CD4-positive, alpha-beta T cell (primary cell): ENCODE results near the gene DGUOK. TPM values are rescaled to one million over a fixed set of nuclear protein-coding genes. Genes with fewer than 3 reads are reported as not detected.

Experiments used
- ATAC-seq: fragments of 200-7000 bp; cut with Tn5 transposase; one replicate; pipeline ENCODE4 v1.10.0; 2022; ENCODE audit warnings: mild to moderate bottlenecking; ENCODE audit not compliant: poor library complexity
- CTCF ChIA-PET: fragments of 350-600 bp; sonication (Branson Sonifier 250); formaldehyde crosslinking; loops from one replicate; lab custom pipeline; 2021; ENCODE audit warnings: antibody characterized with exemption, inconsistent platforms; lab: Charles Lee
- POLR2A ChIA-PET: fragments of 350-600 bp; sonication (Branson Sonifier 250); formaldehyde crosslinking; loops from one replicate; lab custom pipeline; 2021; ENCODE audit warnings: antibody characterized with exemption, inconsistent platforms; lab: Charles Lee
- DNase-seq, 14 experiments: peaks; one replicate each; pipeline ENCODE4 v3.0.0-alpha.2; 2013 to 2020; ENCODE audit warnings: mixed read lengths in 2 of 14
- H3K27ac ChIP-seq, 2 donors: one replicate each; pipeline versions ENCODE4 v1.5.1 to v1.7.0; 2013; ENCODE audit warnings: low read length in 2 of 2, low read depth in 1 of 2, mild to moderate bottlenecking in 1 of 2
- H3K27me3 ChIP-seq, 2 experiments: 1 replicate in 1 of 2; 2 replicates in 1 of 2; pipeline versions ENCODE4 v1.6.1 to v1.7.0; 2013; ENCODE audit warnings: low read length in 2 of 2, control low read depth in 1 of 2, mild to moderate bottlenecking in 1 of 2, moderate library complexity in 1 of 2; ENCODE audit not compliant: insufficient read depth in 2 of 2, control insufficient read depth in 1 of 2
- H3K36me3 ChIP-seq: one replicate; pipeline ENCODE4 v1.6.1; 2013; ENCODE audit warnings: low read length, control low read depth; ENCODE audit not compliant: insufficient read depth
- H3K4me1 ChIP-seq: one replicate; pipeline ENCODE4 v1.6.1; 2013; ENCODE audit warnings: low read length, control low read depth; ENCODE audit not compliant: insufficient read depth
- H3K4me3 ChIP-seq: one replicate; pipeline ENCODE4 v1.5.1; 2013; ENCODE audit warnings: mild to moderate bottlenecking, low read length, moderate library complexity
- H3K9me3 ChIP-seq, 2 experiments: 1 replicate in 1 of 2; 2 replicates in 1 of 2; pipeline versions ENCODE4 v1.6.1 to v1.7.0; 2013; ENCODE audit warnings: low read length in 2 of 2, mild to moderate bottlenecking in 2 of 2, control low read depth in 1 of 2, moderate library complexity in 1 of 2; ENCODE audit not compliant: control insufficient read depth in 1 of 2, insufficient read depth in 1 of 2
- H3K27ac Mint-ChIP-seq: one replicate; pipeline ENCODE4 v1.8.0; 2020; ENCODE audit warnings: mixed read lengths
- H3K27me3 Mint-ChIP-seq: one replicate; pipeline ENCODE4 v1.8.0; 2021; ENCODE audit warnings: mixed read lengths
- H3K36me3 Mint-ChIP-seq: one replicate; pipeline ENCODE4 v1.8.0; 2021; ENCODE audit warnings: low read depth, mixed read lengths
- H3K4me1 Mint-ChIP-seq: one replicate; pipeline ENCODE4 v1.8.0; 2021; ENCODE audit warnings: low read depth, mixed read lengths
- H3K4me3 Mint-ChIP-seq: one replicate; pipeline ENCODE4 v1.8.0; 2020; ENCODE audit warnings: mild to moderate bottlenecking, mixed read lengths
- H3K9me3 Mint-ChIP-seq: one replicate; pipeline ENCODE4 v1.8.0; 2020; ENCODE audit warnings: mixed read lengths
- intact Hi-C, 2 experiments: fragments of 100-400 bp; cut with DNase I in 1 of 2; cut with micrococcal nuclease in 1 of 2; formaldehyde crosslinking; loops; one replicate each; pipeline versions ENCODE4 v1.15.1 to v1.9.0; 2023 to 2025; cut with DNase I, micrococcal nuclease
- total RNA-seq, 174 experiments: library from RNA in 2 of 174; stranded (reverse) in 2 of 174; gene quantifications; one replicate each; pipeline ENCODE4 v1.2.3 and lab custom pipeline; 2021 to 2026
- TF ChIP-seq, protein P1 (sequence below): fragments of 200-600 bp; IDR thresholded peaks from one replicate; pipeline ENCODE4 v1.8.0; 2022; ENCODE audit warnings: antibody characterized with exemption, mild to moderate bottlenecking

The DGUOK gene
- total RNA-seq, 2 experiments from 2014 or later: 30.5 to 32.0 TPM

DNA sequence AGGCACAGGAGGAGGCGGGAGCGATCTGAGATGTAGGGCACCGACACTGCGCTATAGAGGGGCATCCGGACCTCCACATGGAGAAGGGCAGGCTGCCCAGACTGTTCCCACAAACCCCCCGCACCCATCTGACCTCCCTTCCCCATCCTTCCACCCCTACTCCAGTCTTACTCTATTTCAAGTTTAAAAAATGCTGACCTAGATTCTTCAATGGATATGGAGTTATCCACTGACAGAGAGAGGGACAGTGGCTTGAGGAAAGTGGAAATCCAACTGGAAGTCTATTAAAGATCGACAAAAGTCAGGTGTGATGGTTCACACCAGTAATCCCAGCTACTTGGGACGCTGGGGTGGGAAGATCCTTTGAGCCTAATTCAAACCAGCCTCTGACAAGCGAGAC is 5.1 kb upstream of the DGUOK start:
- no peak overlapping the region for H3K4me3 ChIP-seq
- ChIA-PET CTCF (no interaction called here), POLR2A (no interaction called here)
- H3K9me3 Mint-ChIP-seq: no peaks in the 10 kb centered on the region
- H3K27me3 Mint-ChIP-seq: no peaks in the 10 kb centered on the region
- DNase-seq: no peak
- intact Hi-C loops: loop anchor here in 1 of 2 experiments (10.0 kb wide), 1 partner anchor 97 kb away; the partner anchor contains the start of gene STAMBP
- no peak overlapping the region for H3K27ac Mint-ChIP-seq
- no peaks in the 10 kb centered on the region for H3K9me3 ChIP-seq
- H3K27ac ChIP-seq: no peak overlapping the region
- no peaks in the 10 kb centered on the region for H3K27me3 ChIP-seq
- ATAC-seq: no peak
- H3K36me3 Mint-ChIP-seq: peaks cover under 1% of the 10 kb centered on the region
- H3K4me1 ChIP-seq: peaks cover 4% of the 10 kb centered on the region
- H3K4me1 Mint-ChIP-seq: peaks cover 7% of the 10 kb centered on the region
- TF ChIP-seq, protein P1, sequence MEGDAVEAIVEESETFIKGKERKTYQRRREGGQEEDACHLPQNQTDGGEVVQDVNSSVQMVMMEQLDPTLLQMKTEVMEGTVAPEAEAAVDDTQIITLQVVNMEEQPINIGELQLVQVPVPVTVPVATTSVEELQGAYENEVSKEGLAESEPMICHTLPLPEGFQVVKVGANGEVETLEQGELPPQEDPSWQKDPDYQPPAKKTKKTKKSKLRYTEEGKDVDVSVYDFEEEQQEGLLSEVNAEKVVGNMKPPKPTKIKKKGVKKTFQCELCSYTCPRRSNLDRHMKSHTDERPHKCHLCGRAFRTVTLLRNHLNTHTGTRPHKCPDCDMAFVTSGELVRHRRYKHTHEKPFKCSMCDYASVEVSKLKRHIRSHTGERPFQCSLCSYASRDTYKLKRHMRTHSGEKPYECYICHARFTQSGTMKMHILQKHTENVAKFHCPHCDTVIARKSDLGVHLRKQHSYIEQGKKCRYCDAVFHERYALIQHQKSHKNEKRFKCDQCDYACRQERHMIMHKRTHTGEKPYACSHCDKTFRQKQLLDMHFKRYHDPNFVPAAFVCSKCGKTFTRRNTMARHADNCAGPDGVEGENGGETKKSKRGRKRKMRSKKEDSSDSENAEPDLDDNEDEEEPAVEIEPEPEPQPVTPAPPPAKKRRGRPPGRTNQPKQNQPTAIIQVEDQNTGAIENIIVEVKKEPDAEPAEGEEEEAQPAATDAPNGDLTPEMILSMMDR: no peak
- H3K4me3 Mint-ChIP-seq: no peak overlapping the region
- H3K36me3 ChIP-seq: no peaks in the 10 kb centered on the region

DNA sequence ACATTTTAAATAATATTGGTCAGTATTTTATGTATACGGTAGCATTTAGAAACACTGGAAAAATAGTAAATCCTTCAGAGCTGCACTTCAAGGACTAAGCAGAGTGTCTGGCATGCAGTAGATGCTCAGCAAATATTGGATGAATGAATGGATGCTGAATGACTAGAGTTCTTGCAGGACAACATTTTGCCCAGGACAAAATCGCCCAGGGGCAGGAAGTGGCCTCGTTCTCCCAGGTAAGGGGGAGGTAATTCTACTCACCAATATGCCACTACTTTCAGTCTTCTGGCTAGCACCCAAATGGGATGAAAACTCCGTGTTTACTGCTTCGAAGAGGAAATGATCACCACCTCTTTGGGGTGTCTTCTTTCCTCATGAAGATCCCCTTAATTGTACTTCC is 4.0 kb upstream of the DGUOK start:
- POLR2A ChIA-PET: no interaction called here

DNA sequence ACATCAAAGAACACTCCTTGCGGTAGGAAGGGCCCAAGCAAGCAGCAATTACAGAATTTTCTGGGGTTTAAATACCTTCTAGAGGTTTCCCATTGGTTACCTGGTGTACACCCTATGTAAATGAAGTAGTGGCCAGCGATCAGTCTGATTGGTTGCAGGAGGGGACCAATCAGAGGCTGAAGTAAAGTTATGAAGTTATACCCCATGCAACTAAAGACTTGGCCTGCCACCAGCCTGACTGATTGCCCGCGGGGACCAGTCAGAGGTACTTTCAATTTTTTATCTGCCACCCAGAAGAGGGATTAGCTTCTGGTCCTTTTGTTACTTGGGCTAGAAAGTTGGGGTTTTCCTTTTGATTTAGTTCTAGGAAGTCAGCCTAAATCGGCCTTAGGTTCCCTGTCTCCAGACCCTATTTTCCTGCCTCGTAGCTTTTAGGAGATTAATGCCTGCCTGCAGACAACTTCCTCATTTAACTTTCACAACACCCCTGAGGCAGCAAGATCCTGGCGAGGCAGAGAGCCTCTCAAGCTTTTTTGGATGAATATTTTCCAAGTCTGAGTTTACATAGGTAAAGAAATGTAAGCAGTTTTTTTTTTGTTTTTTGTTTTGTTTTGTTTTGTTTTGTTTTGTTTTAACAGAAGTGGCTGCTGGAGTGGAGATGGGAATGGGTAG is 1.5 kb upstream of the DGUOK start:
- H3K27ac ChIP-seq: no peak overlapping the region
- DNase-seq (no peak), ATAC-seq (no peak)
- intact Hi-C loops: loop anchor here (5.0 to 10.0 kb wide), 5 partner anchors 62 to 192 kb away; partner anchors contain the start of genes STAMBP (in 1 of the 2) and TPRKB (in 1 of the 2)
- POLR2A ChIA-PET: no interaction called here
- Mint-ChIP-seq H3K36me3 (peaks cover 25% of the 10 kb centered on the region), H3K4me1 (peaks cover 39% of the 10 kb centered on the region), H3K4me3 (peak overlapping the region; percentile 35), H3K27ac (no peak overlapping the region), H3K9me3 (no peaks in the 10 kb centered on the region), H3K27me3 (no peaks in the 10 kb centered on the region)
- no peaks in the 10 kb centered on the region for H3K27me3 ChIP-seq
- peaks cover 2% of the 10 kb centered on the region for H3K36me3 ChIP-seq
- CTCF ChIA-PET: no interaction called here
- peaks cover 32% of the 10 kb centered on the region for H3K4me1 ChIP-seq
- no peak overlapping the region for H3K4me3 ChIP-seq
- no peaks in the 10 kb centered on the region for H3K9me3 ChIP-seq
- TF ChIP-seq, protein P1: no peak

More for the DNA sequence above, 4.0 kb upstream of the DGUOK start:
- TF ChIP-seq, protein P1: no peak
- Histone ChIP-seq H3K27ac (no peak overlapping the region), H3K27me3 (no peaks in the 10 kb centered on the region), H3K9me3 (no peaks in the 10 kb centered on the region), H3K4me1 (peaks cover 9% of the 10 kb centered on the region), H3K36me3 (no peaks in the 10 kb centered on the region), H3K4me3 (no peak overlapping the region)
- H3K4me1 Mint-ChIP-seq: peaks cover 14% of the 10 kb centered on the region
- peaks cover 7% of the 10 kb centered on the region for H3K36me3 Mint-ChIP-seq
- CTCF ChIA-PET: interaction anchor here (1.1 to 1.3 kb wide), 2 partner anchors 48 to 80 kb away, joined by 3 to 4 read pairs; no protein-coding TSS in a partner anchor
- H3K9me3 Mint-ChIP-seq: no peaks in the 10 kb centered on the region
- intact Hi-C loops: loop anchor here (1.0 to 10.0 kb wide), 2 partner anchors 98 to 254 kb away; partner anchors contain the start of gene STAMBP (in 1 of the 2)
- H3K4me3 Mint-ChIP-seq: no peak overlapping the region
- ATAC-seq (no peak), DNase-seq (no peak)
- H3K27ac Mint-ChIP-seq: no peak overlapping the region
- no peaks in the 10 kb centered on the region for H3K27me3 Mint-ChIP-seq
